Measurements from ENCODE around the gene SLC22A4. TPM values are rescaled to one million over a fixed set of nuclear protein-coding genes. Genes with fewer than 3 reads are reported as not detected.

The SLC22A4 gene
- polyA plus RNA-seq, 1 experiment: 19.3 TPM

GRCh38 chr5:132391247-132391646, 97.1 kb downstream of the SLC22A4 start:
- POLR2A ChIA-PET: no interaction called here
- no peak overlapping the region for H3K4me3 ChIP-seq (ENCODE audit: low read depth, low read length)
- H3K27me3 ChIP-seq (ENCODE audit: control insufficient read depth, insufficient read depth, low read length): no peaks in the 10 kb centered on the region
- DNase-seq (ENCODE audit: low read depth): no peak
- no peak for TF ChIP-seq CTCF (IDR thresholded peaks at IDR 0.05; ENCODE audit: insufficient read depth, low read depth, low read length)
- CTCF ChIA-PET: interaction anchor here (1.4 to 13.0 kb wide), 3 partner anchors 29 to 153 kb away, joined by 6 to 255 read pairs (median 7); no protein-coding TSS in a partner anchor
- H3K36me3 ChIP-seq (ENCODE audit: control insufficient read depth, insufficient read depth, low read length): peaks cover 3% of the 10 kb centered on the region; the same call in 1 of the 2 replicates

- no peak for TF ChIP-seq CTCF (IDR thresholded peaks at IDR 0.05; ENCODE audit: insufficient read depth, low read depth, low read length)
- H3K4me3 ChIP-seq (ENCODE audit: low read depth, low read length): no peak overlapping the region
- DNase-seq (ENCODE audit: low read depth): no peak
- peaks cover 3% of the 10 kb centered on the region; the same call in 1 of the 2 replicates for H3K36me3 ChIP-seq (ENCODE audit: control insufficient read depth, insufficient read depth, low read length)
- no peaks in the 10 kb centered on the region for H3K27me3 ChIP-seq (ENCODE audit: control insufficient read depth, insufficient read depth, low read length)
- ChIA-PET POLR2A (no interaction called here), CTCF (interaction anchor here (1.3 to 13.0 kb wide), 2 partner anchors 23 to 109 kb away, joined by 3 to 255 read pairs; no protein-coding TSS in a partner anchor)
Measured at GRCh38 chr5:132391870-132392269, 97.7 kb downstream of the SLC22A4 start.

GRCh38 chr5:132392411-132392810, 98.2 kb downstream of the SLC22A4 start:
- Histone ChIP-seq H3K27me3 (ENCODE audit: control insufficient read depth, insufficient read depth, low read length) (no peaks in the 10 kb centered on the region), H3K36me3 (ENCODE audit: control insufficient read depth, insufficient read depth, low read length) (peaks cover 3% of the 10 kb centered on the region; the same call in 1 of the 2 replicates), H3K4me3 (ENCODE audit: low read depth, low read length) (no peak overlapping the region)
- no peak for DNase-seq (ENCODE audit: low read depth)
- POLR2A ChIA-PET: no interaction called here
- CTCF ChIA-PET: interaction anchor here (1.3 to 13.0 kb wide), 2 partner anchors 22 to 108 kb away, joined by 3 to 255 read pairs; no protein-coding TSS in a partner anchor
- TF ChIP-seq CTCF (IDR thresholded peaks at IDR 0.05; ENCODE audit: insufficient read depth, low read depth, low read length): no peak

- CTCF ChIA-PET: interaction anchor here (1.3 to 13.0 kb wide), 2 partner anchors 22 to 107 kb away, joined by 3 to 255 read pairs; no protein-coding TSS in a partner anchor
- TF ChIP-seq CTCF (IDR thresholded peaks at IDR 0.05; ENCODE audit: insufficient read depth, low read depth, low read length): no peak
- DNase-seq (ENCODE audit: low read depth): no peak
- H3K27me3 ChIP-seq (ENCODE audit: control insufficient read depth, insufficient read depth, low read length): no peaks in the 10 kb centered on the region
- no peak overlapping the region for H3K4me3 ChIP-seq (ENCODE audit: low read depth, low read length)
- H3K36me3 ChIP-seq (ENCODE audit: control insufficient read depth, insufficient read depth, low read length): peaks cover 3% of the 10 kb centered on the region; the same call in 1 of the 2 replicates
- POLR2A ChIA-PET: no interaction called here
Measured at GRCh38 chr5:132392978-132393825, 99.0 kb downstream of the SLC22A4 start.

Small RNA genes within 50 kb of the gene (small RNA-seq; reads per million reads assigned to genes)
- not detected for gene MIR3936 (ENCODE audit: insufficient read length, low read depth, low replicate concordance)

Other genes starting within 250 kb of the SLC22A4 start
- gene IL3, start 233.7 kb upstream of the SLC22A4 start, polyA plus RNA-seq (2011; rRNA removed): not detected in 2 replicates
- not detected in 2 replicates for gene CSF2, start 220.6 kb upstream of the SLC22A4 start, polyA plus RNA-seq (2011; rRNA removed)
- 372 and 435 TPM in 2 replicates for gene P4HA2, start 66.5 kb upstream of the SLC22A4 start, polyA plus RNA-seq (2011; rRNA removed)
- 17.1 and 31.0 TPM in 2 replicates for gene PDLIM4, start 36.7 kb upstream of the SLC22A4 start, polyA plus RNA-seq (2011; rRNA removed)
- gene SLC22A5, start 75.3 kb downstream of the SLC22A4 start, polyA plus RNA-seq (2011; rRNA removed): 9.3 and 13.8 TPM in 2 replicates
- 17.9 and 25.5 TPM in 2 replicates for gene IRF1, start 196.4 kb downstream of the SLC22A4 start, polyA plus RNA-seq (2011; rRNA removed)
- not detected in 2 replicates for gene IL5, start 249.1 kb downstream of the SLC22A4 start, polyA plus RNA-seq (2011; rRNA removed)